ENCODE results near the gene MRPS18A.

GRCh38 chr6:43674291-43674690 lies 13.3 kb downstream of the MRPS18A start:
- TF ChIP-seq CTCF (IDR thresholded peaks at IDR 0.05) (no peak), EZH2 (IDR thresholded peaks at IDR 0.05; ENCODE audit: borderline replicate concordance, insufficient read depth, low read depth, low read length, poor library complexity, severe bottlenecking) (no peak)

Measured in B cell (primary cell).